OCI-LY3 (cell line): ENCODE data around the gene ASMTL.

Experiments used
- H2AFZ ChIP-seq: fragments of 200-600, 300-600 bp; shearing (Covaris generic); 2 replicates; pipeline ENCODE4 v1.6.0; 2014; ENCODE audit warnings: antibody characterized with exemption, low read depth, low read length
- H3K27ac ChIP-seq: fragments of 200-600, 300-600 bp; sonication (generic); 2 replicates; pipeline ENCODE4 v1.5.1; 2014; ENCODE audit warnings: mild to moderate bottlenecking, low read length, moderate library complexity, mixed read lengths
- H3K27me3 ChIP-seq: fragments of 200-600, 300-600 bp; sonication (generic); 2 replicates; pipeline ENCODE4 v1.6.1; 2014; ENCODE audit warnings: low read depth, low read length, mixed read lengths
- H3K36me3 ChIP-seq: fragments of 200-600, 300-600 bp; sonication (generic); replicated peaks from 2 replicates; pipeline ENCODE3; 2014; ENCODE audit warnings: low read depth, low read length, mixed read lengths
- H3K4me1 ChIP-seq: fragments of 300-600, 200-600 bp; sonication (generic); 2 replicates; pipeline ENCODE4 v1.6.1; 2014; ENCODE audit warnings: low read length, mixed read lengths
- H3K4me2 ChIP-seq: fragments of 200-600, 300-600 bp; sonication (generic); 2 replicates; pipeline ENCODE4 v1.6.1; 2014; ENCODE audit warnings: low read length, mixed read lengths
- H3K4me3 ChIP-seq: fragments of 300-600, 200-600 bp; sonication (generic); 2 replicates; pipeline ENCODE4 v1.5.1; 2014; ENCODE audit warnings: antibody characterized with exemption, mild to moderate bottlenecking, low read length, moderate library complexity
- H3K79me2 ChIP-seq: fragments of 300-600, 200-600 bp; shearing (Covaris generic); 2 replicates; pipeline ENCODE4 v1.6.1; 2014; ENCODE audit warnings: mild to moderate bottlenecking, low read length, mixed read lengths
- H3K9ac ChIP-seq: fragments of 300-600, 200-600 bp; shearing (Covaris generic); 2 replicates; pipeline ENCODE4 v1.6.0; 2014; ENCODE audit warnings: mild to moderate bottlenecking, low read length, moderate library complexity
- H3K9me3 ChIP-seq: fragments of 200-600, 300-600 bp; shearing (Covaris generic); 2 replicates; pipeline ENCODE4 v1.6.1; 2014; ENCODE audit warnings: low read length, mixed read lengths; ENCODE audit not compliant: insufficient read depth
- H4K20me1 ChIP-seq: fragments of 200-600, 300-600 bp; sonication (generic); 2 replicates; pipeline ENCODE4 v1.6.1; 2016; ENCODE audit warnings: low read length, mixed read lengths; ENCODE audit not compliant: insufficient read depth
- CTCF ChIP-seq: fragments of 200-600, 300-600 bp; sonication (generic); IDR thresholded peaks from 2 replicates; pipeline ENCODE4 v1.5.1; 2014; ENCODE audit warnings: antibody characterized with exemption, low read length, low read depth
- EZH2phosphoT487 ChIP-seq: fragments of 200-600 bp; shearing (Covaris generic); IDR thresholded peaks from 2 replicates; pipeline ENCODE4 v1.6.1; 2018; ENCODE audit warnings: antibody characterized with exemption, mixed run types, low read depth

The ASMTL gene

GRCh38 chrX:1394731-1395501 is 57.8 kb downstream of the ASMTL start:
- Histone ChIP-seq H3K4me1 (peaks cover 17% of the 10 kb centered on the region), H3K27ac (no peak overlapping the region), H3K27me3 (no peaks in the 10 kb centered on the region), H3K36me3 (peaks cover 56% of the 10 kb centered on the region), H3K9ac (no peak overlapping the region), H4K20me1 (peaks cover 29% of the 10 kb centered on the region), H3K79me2 (peaks cover 62% of the 10 kb centered on the region), H3K4me2 (no peak overlapping the region), H2AFZ (no peak overlapping the region), H3K9me3 (no peaks in the 10 kb centered on the region), H3K4me3 (no peak overlapping the region)
- TF ChIP-seq EZH2phosphoT487 (no peak), CTCF (no peak)

- no peak overlapping the region for H3K9ac ChIP-seq
- H3K27ac ChIP-seq, result no peak overlapping the region
- TF ChIP-seq EZH2phosphoT487 (no peak), CTCF (no peak)
- H3K79me2 ChIP-seq, result peaks cover 71% of the 10 kb centered on the region
- peak overlapping the region; percentile 82; the same call in 1 of the 2 replicates for H3K4me3 ChIP-seq
- H2AFZ ChIP-seq, result no peak overlapping the region
- peaks cover 17% of the 10 kb centered on the region for H3K4me1 ChIP-seq
- peaks cover 63% of the 10 kb centered on the region for H3K36me3 ChIP-seq
- peaks cover 38% of the 10 kb centered on the region for H4K20me1 ChIP-seq
- peak overlapping the region; percentile 84 for H3K4me2 ChIP-seq
- H3K9me3 ChIP-seq, result no peaks in the 10 kb centered on the region
- no peaks in the 10 kb centered on the region for H3K27me3 ChIP-seq
Observed at GRCh38 chrX:1393871-1394615, 58.7 kb downstream of the ASMTL start.

DNA sequence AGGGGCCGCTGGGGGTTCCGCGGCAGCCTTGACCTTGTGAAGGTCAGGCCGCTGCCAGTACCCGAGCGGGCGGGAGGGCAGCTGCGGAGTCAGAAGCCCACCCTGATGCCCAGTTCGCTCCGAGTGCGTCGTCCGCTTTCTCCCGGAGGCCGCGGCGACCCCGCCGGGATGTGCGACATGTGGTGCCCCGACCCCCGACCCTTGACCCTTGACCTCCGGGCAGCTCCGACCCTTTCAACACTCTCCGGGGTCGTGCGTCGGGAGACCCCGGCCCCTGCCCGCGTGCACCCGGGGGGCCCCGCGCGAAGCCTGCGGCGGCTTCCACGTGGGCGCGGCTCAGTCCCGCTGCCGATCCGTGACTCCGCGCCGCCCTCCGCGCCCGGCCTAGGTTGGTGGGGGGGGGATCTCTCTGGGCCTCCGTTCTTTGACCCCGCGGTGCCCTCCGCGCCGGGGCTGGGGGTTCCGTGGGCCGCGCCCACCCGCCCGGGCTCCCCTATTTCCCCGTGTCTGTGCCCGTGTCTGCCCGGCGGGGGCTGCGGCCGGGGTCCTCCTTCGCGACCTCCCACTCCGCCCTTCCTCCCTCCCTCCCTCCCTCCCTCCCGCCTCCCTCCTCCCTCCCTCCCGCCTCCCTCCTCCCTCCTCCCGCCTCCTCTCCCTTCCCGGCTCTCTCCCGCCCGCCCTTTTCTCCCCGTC is 60.2 kb downstream of the ASMTL start:
- H3K4me1 ChIP-seq, result peaks cover 17% of the 10 kb centered on the region
- peaks cover 86% of the 10 kb centered on the region for H3K79me2 ChIP-seq
- peak overlapping the region; percentile 82 for H3K4me3 ChIP-seq
- peaks cover 52% of the 10 kb centered on the region for H4K20me1 ChIP-seq
- H3K27ac ChIP-seq, result peak overlapping the region; percentile 80
- H3K36me3 ChIP-seq, result peaks cover 61% of the 10 kb centered on the region
- peak overlapping the region; percentile 92 for H3K9ac ChIP-seq
- H2AFZ ChIP-seq, result no peak overlapping the region; the same call in 1 of the 2 replicates
- no peaks in the 10 kb centered on the region for H3K27me3 ChIP-seq
- peak overlapping the region; percentile 84 for H3K4me2 ChIP-seq
- no peak for TF ChIP-seq CTCF
- no peak for TF ChIP-seq EZH2phosphoT487
- H3K9me3 ChIP-seq, result no peaks in the 10 kb centered on the region
